GM10248 (cell line): ENCODE data around the gene PRKAB1.

Experiments
- CTCF ChIA-PET: fragments of 300-600 bp; sonication (Branson Sonifier 250); formaldehyde crosslinking; extraction: SDS; loops from one replicate; lab custom pipeline; 2021; ENCODE audit warnings: antibody characterized with exemption; lab: Yijun Ruan, JAX
- POLR2A ChIA-PET: fragments of 350-650 bp; sonication (Branson Sonifier 250); formaldehyde crosslinking; extraction: SDS; loops from one replicate; lab custom pipeline; 2020; ENCODE audit warnings: antibody characterized with exemption; lab: Yijun Ruan, JAX
- DNase-seq: peaks from one replicate; pipeline ENCODE4 v3.0.0; 2012; ENCODE audit errors: extremely low spot score
- TF ChIP-seq, protein P1 (sequence below): IDR thresholded peaks from 2 replicates; pipeline ENCODE4 v1.5.1; 2012; ENCODE audit warnings: mild to moderate bottlenecking, low read depth; ENCODE audit errors: extremely low read depth, missing control alignments, control extremely low read depth

PRKAB1 gene

DNA sequence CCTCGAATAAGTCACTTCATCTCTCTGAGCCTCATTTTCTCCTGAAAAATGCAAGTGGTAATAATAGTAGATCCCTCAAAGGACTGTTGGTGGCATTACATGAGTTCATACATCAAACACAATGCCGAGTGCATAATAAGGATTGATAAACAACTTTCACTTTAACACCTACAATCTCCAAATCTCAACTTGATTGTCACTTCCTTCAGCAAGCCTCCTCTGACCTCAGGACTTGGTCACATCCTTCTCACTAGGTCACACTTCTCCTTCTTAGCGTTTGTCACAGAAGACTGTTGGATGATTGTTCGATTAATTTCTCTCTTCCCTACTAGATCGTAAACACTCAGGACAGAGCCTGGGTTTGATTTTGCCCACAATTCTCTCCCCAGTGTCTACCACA lies 7.9 kb upstream of the PRKAB1 start:
- POLR2A ChIA-PET: no interaction called here
- TF ChIP-seq, protein P1, sequence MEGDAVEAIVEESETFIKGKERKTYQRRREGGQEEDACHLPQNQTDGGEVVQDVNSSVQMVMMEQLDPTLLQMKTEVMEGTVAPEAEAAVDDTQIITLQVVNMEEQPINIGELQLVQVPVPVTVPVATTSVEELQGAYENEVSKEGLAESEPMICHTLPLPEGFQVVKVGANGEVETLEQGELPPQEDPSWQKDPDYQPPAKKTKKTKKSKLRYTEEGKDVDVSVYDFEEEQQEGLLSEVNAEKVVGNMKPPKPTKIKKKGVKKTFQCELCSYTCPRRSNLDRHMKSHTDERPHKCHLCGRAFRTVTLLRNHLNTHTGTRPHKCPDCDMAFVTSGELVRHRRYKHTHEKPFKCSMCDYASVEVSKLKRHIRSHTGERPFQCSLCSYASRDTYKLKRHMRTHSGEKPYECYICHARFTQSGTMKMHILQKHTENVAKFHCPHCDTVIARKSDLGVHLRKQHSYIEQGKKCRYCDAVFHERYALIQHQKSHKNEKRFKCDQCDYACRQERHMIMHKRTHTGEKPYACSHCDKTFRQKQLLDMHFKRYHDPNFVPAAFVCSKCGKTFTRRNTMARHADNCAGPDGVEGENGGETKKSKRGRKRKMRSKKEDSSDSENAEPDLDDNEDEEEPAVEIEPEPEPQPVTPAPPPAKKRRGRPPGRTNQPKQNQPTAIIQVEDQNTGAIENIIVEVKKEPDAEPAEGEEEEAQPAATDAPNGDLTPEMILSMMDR: no peak
- DNase-seq: no peak
- CTCF ChIA-PET: interaction anchor here (0.7 to 2.1 kb wide), 2 partner anchors 14 to 216 kb away, joined by 3 to 12 read pairs; no protein-coding TSS in a partner anchor

DNA sequence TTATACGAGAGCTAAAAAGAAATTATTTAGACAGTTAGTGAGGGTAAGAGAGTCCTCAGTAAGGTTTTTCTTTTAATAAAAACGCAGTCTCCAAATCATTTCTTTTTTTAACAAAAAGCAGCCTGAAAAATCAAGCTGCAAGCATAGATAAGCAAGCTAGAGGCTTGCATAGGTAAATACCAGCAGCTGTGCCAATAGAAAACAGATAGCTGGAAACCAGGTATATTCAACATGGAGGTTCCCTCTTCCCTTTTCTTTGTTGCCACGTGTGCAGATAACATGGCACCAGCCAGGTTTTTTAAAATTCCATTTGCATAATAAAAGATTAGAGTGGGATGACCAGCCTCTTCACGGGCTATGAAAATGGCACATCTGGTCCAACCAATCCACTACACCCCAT lies 6.1 kb upstream of the PRKAB1 start:
- POLR2A ChIA-PET: no interaction called here
- TF ChIP-seq, protein P1: no peak
- DNase-seq: no peak
- CTCF ChIA-PET: interaction anchor here (1.0 to 1.6 kb wide), 4 partner anchors 10 to 218 kb away, joined by 3 to 5 read pairs (median 4); no protein-coding TSS in a partner anchor

DNA sequence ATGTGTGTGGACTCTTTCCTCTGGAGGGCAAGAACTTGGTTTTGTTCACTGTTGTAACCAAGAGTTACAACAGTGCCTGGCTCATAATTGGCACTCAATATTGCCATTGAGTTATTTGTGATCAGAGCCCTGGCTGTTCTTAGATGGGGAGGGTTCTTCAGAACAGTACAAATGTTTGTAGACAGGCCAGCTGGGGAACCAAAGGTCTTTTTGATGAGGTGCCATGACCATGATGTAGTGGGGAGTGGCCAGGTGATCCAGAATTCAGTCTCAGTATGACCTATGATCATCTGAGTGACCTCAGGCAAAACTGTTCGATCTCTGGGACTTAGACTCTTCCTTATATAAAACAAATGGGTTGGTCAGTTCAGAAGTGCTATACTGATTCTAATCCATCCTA lies 3.3 kb upstream of the PRKAB1 start:
- no peak for DNase-seq
- ChIA-PET POLR2A (no interaction called here), CTCF (interaction anchor here (0.9 to 1.6 kb wide), 3 partner anchors 14 to 221 kb away, joined by 3 to 6 read pairs (median 3); no protein-coding TSS in a partner anchor)
- TF ChIP-seq, protein P1: no peak

DNA sequence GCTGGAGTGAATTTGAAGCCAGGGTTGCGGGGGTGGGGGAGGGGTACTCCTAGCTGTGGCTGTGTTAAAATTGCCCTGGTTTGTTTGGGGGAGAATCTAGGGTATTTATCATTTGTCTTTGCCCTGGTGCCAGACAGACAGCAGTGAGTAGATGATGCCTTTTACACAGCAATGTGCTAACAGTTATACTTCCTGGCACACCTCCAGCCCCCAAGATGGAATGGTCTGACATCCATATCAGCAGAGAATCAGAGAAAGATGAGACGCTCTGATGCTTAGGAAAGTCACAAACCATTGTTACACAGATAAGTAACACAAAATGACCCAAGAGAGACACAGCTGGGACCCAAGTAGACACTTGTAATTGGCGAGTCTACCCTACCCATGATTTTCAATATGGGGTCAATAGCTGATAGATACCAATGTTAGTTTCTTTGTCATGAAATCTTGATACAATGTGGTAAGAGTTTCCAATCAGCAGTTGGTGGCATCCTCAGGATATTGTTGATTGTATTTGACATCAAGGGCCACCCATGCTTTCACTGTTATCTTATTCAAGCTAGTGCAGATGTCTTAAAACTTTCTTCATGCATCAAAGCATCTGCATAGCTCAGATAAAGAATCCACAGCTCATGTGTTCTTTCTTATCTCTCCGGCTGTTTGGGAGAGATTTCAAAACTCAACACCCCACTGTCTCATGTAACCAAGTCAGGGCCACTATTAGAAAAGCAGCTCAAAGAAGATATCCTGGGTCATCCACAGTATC lies 2.6 kb upstream of the PRKAB1 start:
- TF ChIP-seq, protein P1: no peak
- ChIA-PET CTCF (interaction anchor here (0.6 to 1.6 kb wide), 8 partner anchors 9 to 221 kb away, joined by 3 to 6 read pairs (median 4); no protein-coding TSS in a partner anchor), POLR2A (no interaction called here)
- DNase-seq: no peak

DNA sequence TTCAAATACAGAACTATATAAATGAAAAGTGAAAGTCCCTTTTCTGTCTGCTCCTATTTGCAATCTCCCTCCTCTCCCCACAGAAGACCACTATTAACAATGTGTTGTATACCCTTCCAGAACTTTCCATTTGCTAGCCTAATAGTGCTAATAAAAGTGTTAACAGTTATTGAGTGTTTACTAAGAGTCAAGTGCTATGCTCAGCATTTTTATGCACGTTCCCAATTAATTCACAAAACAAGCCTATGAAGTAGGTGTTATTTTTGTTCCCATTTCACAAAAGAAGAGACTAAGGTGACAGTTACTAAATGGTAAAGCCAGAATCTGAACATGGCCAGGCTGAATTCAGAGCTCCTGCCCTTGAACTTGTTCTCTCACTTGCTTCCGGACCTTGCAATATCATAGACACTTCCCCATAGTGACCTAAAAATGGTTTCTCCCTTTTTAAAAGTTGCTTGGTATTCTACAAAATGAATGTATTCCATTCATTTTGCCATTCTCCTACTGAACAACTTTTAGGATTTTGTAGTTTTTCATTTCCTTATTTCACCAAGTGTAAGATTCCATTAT lies 1.6 kb upstream of the PRKAB1 start:
- ChIA-PET POLR2A (no interaction called here), CTCF (interaction anchor here (0.9 to 1.6 kb wide), 6 partner anchors 9 to 222 kb away, joined by 3 to 6 read pairs (median 4); no protein-coding TSS in a partner anchor)
- TF ChIP-seq, protein P1: no peak
- peak; percentile 31 for DNase-seq

DNA sequence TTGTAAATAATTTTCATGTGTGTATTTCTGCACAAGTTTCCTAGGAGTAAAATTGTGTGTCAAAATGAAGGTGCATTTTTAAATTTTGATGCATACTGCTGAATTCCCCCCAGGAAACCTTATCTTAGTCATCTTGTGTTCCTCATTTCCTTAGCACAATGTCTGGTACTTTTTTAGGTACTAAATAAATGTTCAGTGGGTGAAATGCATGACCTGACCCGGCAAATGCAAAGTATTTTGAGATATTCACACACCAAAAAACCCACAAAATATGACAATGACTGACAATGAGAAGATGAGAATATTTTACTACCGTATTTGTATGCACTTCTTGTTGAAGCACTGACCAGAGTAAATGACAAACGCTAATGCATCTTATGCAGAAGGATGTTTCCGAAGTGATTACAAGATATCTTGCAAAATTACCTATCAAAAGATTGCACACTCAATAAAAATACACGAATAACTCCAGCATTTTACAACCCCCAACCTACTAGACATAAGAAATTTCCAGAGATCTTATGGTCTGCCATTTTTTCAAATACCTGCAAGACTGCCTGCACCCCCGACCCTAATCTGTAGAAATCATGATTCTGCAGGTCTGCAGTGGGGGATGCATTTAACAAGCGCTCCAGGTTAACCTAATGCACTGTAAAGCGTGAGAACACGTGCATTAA lies 895 bp upstream of the PRKAB1 start:
- ChIA-PET POLR2A (no interaction called here), CTCF (interaction anchor here (0.7 to 3.5 kb wide), 10 partner anchors 9 to 122 kb away, joined by 3 to 37 read pairs (median 4); no protein-coding TSS in a partner anchor)
- peak; percentile 29 for DNase-seq
- TF ChIP-seq, protein P1: no peak
